ENCODE results near the gene NR1I2. TPM values are rescaled to one million over a fixed set of nuclear protein-coding genes. Genes with fewer than 3 reads are reported as not detected.

The NR1I2 gene
- total RNA-seq, 6 experiments from 2014 or later, result not detected

DNA sequence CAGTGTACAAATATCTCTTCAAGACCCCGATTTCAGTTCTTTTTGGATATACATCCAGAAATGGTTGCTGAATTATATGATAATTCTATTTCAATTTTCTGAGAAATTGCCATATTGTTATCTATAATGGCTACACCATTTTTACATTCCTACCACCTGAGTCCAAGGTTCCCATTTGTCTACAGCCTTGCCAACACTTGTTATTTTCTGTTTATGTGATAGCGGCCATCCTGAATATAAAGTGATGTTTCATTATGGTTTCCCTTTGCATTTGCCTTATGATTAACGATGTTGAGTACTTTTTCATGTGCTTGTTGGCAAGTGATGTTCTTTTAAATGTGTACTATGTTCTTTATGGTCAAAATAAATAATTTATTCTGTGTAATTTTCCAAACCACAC is 8.5 kb downstream of the NR1I2 start:
- TF ChIP-seq, protein P1, sequence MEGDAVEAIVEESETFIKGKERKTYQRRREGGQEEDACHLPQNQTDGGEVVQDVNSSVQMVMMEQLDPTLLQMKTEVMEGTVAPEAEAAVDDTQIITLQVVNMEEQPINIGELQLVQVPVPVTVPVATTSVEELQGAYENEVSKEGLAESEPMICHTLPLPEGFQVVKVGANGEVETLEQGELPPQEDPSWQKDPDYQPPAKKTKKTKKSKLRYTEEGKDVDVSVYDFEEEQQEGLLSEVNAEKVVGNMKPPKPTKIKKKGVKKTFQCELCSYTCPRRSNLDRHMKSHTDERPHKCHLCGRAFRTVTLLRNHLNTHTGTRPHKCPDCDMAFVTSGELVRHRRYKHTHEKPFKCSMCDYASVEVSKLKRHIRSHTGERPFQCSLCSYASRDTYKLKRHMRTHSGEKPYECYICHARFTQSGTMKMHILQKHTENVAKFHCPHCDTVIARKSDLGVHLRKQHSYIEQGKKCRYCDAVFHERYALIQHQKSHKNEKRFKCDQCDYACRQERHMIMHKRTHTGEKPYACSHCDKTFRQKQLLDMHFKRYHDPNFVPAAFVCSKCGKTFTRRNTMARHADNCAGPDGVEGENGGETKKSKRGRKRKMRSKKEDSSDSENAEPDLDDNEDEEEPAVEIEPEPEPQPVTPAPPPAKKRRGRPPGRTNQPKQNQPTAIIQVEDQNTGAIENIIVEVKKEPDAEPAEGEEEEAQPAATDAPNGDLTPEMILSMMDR (IDR thresholded peaks at IDR 0.05), result no peak
- peaks cover 5% of the 10 kb centered on the region for H3K4me1 Mint-ChIP-seq (ENCODE audit: low read depth)
- H3K27ac Mint-ChIP-seq, result no peak overlapping the region
- peaks cover 10% of the 10 kb centered on the region for H3K27me3 Mint-ChIP-seq (ENCODE audit: insufficient read depth)
- no peaks in the 10 kb centered on the region for H3K36me3 Mint-ChIP-seq (ENCODE audit: low read depth)
- DNase-seq, result no peak
- H3K4me3 Mint-ChIP-seq, result no peak overlapping the region
- H3K9me3 Mint-ChIP-seq, result no peaks in the 10 kb centered on the region

DNA sequence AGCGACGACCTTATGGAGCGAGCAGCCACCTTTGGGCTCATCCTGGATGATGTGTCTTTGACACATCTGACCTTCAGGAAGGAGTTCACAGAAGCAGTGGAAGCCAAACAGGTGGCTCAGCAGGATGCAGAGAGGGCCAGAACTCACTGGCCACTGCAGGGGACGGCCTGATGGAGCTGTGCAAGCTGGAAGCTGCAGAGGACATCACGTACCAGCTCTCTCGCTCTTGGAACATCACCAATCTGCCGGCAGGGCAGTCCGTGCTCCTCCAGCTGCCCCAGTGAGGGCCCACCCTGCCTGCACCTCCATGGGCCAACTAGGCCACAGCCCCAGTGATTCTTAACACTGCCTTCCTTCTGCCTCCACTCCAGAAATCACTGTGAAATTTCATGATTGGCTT is 10.4 kb downstream of the NR1I2 start:
- H3K9me3 Mint-ChIP-seq, result no peaks in the 10 kb centered on the region
- DNase-seq, result no peak
- H3K4me3 Mint-ChIP-seq, result no peak overlapping the region
- H3K4me1 Mint-ChIP-seq (ENCODE audit: low read depth), result peaks cover 12% of the 10 kb centered on the region
- TF ChIP-seq, protein P1 (IDR thresholded peaks at IDR 0.05), result no peak
- no peak overlapping the region for H3K27ac Mint-ChIP-seq
- H3K36me3 Mint-ChIP-seq (ENCODE audit: low read depth), result no peaks in the 10 kb centered on the region
- peaks cover 10% of the 10 kb centered on the region for H3K27me3 Mint-ChIP-seq (ENCODE audit: insufficient read depth)

DNA sequence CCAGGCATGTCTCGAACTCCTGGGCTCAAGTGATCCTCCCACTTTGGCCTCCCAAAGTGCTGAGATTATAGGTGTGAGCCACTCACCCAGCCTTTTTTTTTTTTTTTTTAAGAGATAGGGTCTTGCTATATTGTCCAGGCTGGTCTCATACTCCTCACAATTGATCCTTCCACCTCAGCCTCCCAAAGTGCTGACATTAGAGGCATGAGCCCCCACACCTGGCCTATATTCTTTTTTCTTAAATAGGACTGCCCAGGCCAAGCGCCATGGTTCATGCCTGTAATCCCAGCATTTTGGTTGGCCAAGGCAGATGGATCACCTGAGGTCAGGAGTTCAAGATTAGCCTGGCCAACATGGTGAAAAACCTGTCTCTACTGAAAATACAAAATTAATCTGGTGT is 12.5 kb downstream of the NR1I2 start:
- Mint-ChIP-seq H3K36me3 (ENCODE audit: low read depth) (no peaks in the 10 kb centered on the region), H3K27ac (no peak overlapping the region), H3K4me3 (no peak overlapping the region), H3K9me3 (no peaks in the 10 kb centered on the region), H3K4me1 (ENCODE audit: low read depth) (peaks cover 12% of the 10 kb centered on the region), H3K27me3 (ENCODE audit: insufficient read depth) (peaks cover 14% of the 10 kb centered on the region)
- TF ChIP-seq, protein P1 (IDR thresholded peaks at IDR 0.05), result no peak
- DNase-seq, result no peak

DNA sequence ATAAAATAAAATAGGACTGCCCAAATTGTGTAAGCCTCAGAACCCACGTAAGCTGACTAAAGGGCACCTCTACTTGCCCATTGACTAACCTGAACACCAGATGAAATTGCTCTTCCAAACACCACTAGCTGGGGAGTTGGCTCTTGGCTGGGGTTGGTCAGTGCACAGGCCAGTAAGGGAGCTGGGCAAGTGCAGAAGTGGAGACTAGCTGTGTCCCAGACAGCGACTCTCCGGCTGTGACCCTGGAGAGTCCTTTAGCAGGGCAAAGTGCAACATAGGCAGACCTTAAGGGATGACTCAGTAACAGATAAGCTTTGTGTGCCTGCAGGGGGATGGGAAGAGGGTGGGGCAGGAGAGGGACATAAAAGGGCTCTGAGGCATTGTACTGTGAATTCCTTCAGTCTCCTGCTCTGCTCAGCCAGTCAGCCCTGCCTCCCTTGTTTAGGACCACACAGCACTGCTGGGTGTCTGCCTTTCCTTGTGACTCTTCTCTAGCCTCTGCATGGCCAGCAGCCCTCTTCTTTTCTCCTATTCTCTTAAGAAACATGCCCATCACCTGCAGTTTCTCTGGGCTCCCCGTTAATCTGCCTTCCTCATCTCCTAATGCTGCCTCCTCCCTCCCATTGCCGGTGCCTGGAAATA is 13.2 kb downstream of the NR1I2 start:
- no peak for DNase-seq
- H3K4me3 Mint-ChIP-seq, result no peak overlapping the region
- peaks cover 12% of the 10 kb centered on the region for H3K4me1 Mint-ChIP-seq (ENCODE audit: low read depth)
- TF ChIP-seq, protein P1 (IDR thresholded peaks at IDR 0.05), result no peak
- no peak overlapping the region for H3K27ac Mint-ChIP-seq
- H3K27me3 Mint-ChIP-seq (ENCODE audit: insufficient read depth), result peaks cover 12% of the 10 kb centered on the region
- H3K9me3 Mint-ChIP-seq, result no peaks in the 10 kb centered on the region
- H3K36me3 Mint-ChIP-seq (ENCODE audit: low read depth), result no peaks in the 10 kb centered on the region

DNA sequence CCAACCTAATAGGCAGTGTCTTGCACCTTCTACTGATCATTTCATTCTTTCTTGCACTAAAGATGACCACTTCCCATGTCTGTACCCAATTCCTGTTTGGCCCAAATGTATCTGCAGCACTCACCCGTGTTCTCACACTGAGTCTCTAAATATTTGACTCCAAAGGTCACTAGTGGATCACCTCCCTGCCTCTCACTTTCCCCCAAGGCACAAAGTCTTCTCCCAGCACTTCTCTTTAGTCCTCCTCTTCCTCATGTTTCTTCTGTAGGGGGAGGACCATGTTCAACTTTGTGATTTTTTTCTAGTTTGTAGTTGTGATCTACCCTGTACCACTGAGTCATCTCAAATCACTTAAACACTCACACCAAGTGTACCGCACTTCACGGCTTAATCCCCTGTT is 13.9 kb downstream of the NR1I2 start:
- no peak for DNase-seq
- TF ChIP-seq, protein P1 (IDR thresholded peaks at IDR 0.05), result no peak
- H3K4me1 Mint-ChIP-seq (ENCODE audit: low read depth), result peaks cover 12% of the 10 kb centered on the region
- H3K4me3 Mint-ChIP-seq, result no peak overlapping the region
- H3K36me3 Mint-ChIP-seq (ENCODE audit: low read depth), result no peaks in the 10 kb centered on the region
- peaks cover 11% of the 10 kb centered on the region for H3K27me3 Mint-ChIP-seq (ENCODE audit: insufficient read depth)
- H3K27ac Mint-ChIP-seq, result no peak overlapping the region
- H3K9me3 Mint-ChIP-seq, result no peaks in the 10 kb centered on the region

All from HFFc6 (cell line).